Esophagus muscularis mucosa (tissue), 4 donors: ENCODE data around the gene DES.

ENCODE experiments used
- EP300 ChIP-seq: sonication (generic); formaldehyde crosslinking; IDR thresholded peaks from one replicate; pipeline ENCODE4 v1.6.1; 2017; ENCODE audit warnings: antibody characterized with exemption
- POLR2A ChIP-seq: fragments of 450-650 bp; IDR thresholded peaks from one replicate; pipeline ENCODE4 v1.6.1; 2017; ENCODE audit warnings: antibody characterized with exemption, moderate library complexity, mild to moderate bottlenecking, low read depth
- POLR2AphosphoS5 ChIP-seq, 2 donors: sonication (generic); formaldehyde crosslinking; IDR thresholded peaks; one replicate each; pipeline ENCODE4 v1.6.1; 2017; ENCODE audit warnings: antibody characterized with exemption in 2 of 2
- TF ChIP-seq, protein P1 (sequence below), 3 experiments: fragments of 200-600 bp in 2 of 3; fragments of 450-650 bp in 1 of 3; sonication (generic) in 2 of 3; IDR thresholded peaks; one replicate each; pipeline ENCODE4 v1.5.1; 2017 to 2019; ENCODE audit warnings: antibody characterized with exemption in 3 of 3, mild to moderate bottlenecking in 2 of 3, moderate library complexity in 1 of 3

DNA sequence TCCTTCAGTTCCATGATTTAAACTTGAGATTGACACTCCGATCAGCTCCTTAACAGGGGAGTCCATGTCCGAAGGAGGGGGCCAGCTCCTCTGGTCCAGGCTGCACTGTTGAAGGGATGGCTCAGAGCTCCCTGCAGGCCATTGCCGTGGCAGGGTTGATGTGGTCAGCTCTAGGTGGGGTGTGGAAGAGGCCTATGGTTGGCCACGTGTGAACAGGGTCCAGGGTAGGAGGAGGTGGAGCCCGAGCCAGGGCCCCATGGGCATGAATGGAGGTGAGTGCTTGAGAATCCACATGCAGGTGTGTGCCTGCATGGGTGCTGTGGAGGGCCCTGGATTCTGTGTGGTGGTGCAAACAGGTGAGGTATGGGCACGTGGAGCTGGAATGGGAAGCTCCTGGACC is 17.5 kb downstream of the DES start:
- TF ChIP-seq, protein P1, sequence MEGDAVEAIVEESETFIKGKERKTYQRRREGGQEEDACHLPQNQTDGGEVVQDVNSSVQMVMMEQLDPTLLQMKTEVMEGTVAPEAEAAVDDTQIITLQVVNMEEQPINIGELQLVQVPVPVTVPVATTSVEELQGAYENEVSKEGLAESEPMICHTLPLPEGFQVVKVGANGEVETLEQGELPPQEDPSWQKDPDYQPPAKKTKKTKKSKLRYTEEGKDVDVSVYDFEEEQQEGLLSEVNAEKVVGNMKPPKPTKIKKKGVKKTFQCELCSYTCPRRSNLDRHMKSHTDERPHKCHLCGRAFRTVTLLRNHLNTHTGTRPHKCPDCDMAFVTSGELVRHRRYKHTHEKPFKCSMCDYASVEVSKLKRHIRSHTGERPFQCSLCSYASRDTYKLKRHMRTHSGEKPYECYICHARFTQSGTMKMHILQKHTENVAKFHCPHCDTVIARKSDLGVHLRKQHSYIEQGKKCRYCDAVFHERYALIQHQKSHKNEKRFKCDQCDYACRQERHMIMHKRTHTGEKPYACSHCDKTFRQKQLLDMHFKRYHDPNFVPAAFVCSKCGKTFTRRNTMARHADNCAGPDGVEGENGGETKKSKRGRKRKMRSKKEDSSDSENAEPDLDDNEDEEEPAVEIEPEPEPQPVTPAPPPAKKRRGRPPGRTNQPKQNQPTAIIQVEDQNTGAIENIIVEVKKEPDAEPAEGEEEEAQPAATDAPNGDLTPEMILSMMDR (IDR thresholded peaks at IDR 0.05): no peak
- TF ChIP-seq POLR2AphosphoS5 (IDR thresholded peaks at IDR 0.05) (no peak), POLR2A (no peak), EP300 (no peak)
